ENCODE measurements around the gene PHLDA2. TPM values are rescaled to one million over a fixed set of nuclear protein-coding genes. Genes with fewer than 3 reads are reported as not detected.
"Not testable (repeated sequence)": the region's sequence is repeated elsewhere in the genome, so short reads cannot be mapped to it uniquely, and the experiment has no call there.

Gene PHLDA2
- total RNA-seq, 1 donor from 2014 or later = not detected

DNA sequence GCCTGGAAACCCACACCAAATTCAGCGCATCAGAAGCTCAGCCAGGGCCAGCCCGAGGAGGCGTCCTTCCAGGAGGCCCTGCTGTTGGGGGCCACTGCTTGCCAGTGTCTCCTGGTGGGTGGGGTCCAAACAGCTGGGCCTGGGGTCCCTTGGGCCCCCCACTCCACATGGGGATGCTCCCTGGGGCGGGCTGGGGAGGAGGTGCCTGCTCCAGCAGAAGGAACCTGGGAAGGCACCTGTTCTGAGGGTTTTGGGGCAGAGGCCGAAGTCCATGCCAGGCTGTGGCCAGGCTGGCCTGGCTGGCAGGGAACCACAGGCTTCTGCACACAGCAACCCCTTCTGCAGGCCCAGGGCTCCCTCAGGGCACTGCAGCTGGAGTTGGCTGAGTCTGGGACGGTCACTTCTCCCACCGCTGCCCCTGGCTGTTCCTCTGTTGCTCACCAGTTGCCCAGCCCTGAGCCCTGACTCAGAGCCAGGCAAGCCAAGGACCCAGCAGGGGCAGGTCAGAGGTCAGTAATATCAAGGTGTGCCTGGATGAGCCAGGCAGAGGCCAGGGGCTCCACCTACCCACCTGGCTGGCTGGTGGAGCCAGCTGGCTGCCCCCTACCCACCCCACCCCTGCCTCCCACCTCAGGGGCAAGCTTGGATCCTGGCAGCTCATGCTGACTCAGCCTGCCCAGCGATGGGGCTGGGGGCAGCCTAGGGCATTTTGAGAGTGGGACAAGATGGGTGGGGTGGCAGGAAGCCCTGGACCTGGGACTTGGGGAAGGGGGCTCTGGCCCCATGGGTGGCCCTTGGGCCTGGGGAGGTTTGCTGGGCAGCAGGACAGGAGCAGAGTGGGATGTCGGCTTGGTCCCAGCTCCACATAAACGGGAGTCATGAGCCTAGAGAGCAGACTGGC, 12.0 kb upstream of the PHLDA2 start:
- peaks cover 7 to 17% of the 10 kb centered on the region in 2 donors for H3K4me1 ChIP-seq
- H3K4me3 ChIP-seq = no peak overlapping the region
- H3K27me3 ChIP-seq = no peaks in the 10 kb centered on the region
- intact Hi-C loops (cut with DNase I) = no loop called here
- peaks cover 5 to 10% of the 10 kb centered on the region in 2 donors for H3K9me3 ChIP-seq
- H3K27ac ChIP-seq = peak overlapping the region; percentile 61 to 65
- peak in 1 of 2 donors; percentile 65 for DNase-seq (ENCODE audit: low spot score in 2 of 2)
- TF ChIP-seq, protein P1, sequence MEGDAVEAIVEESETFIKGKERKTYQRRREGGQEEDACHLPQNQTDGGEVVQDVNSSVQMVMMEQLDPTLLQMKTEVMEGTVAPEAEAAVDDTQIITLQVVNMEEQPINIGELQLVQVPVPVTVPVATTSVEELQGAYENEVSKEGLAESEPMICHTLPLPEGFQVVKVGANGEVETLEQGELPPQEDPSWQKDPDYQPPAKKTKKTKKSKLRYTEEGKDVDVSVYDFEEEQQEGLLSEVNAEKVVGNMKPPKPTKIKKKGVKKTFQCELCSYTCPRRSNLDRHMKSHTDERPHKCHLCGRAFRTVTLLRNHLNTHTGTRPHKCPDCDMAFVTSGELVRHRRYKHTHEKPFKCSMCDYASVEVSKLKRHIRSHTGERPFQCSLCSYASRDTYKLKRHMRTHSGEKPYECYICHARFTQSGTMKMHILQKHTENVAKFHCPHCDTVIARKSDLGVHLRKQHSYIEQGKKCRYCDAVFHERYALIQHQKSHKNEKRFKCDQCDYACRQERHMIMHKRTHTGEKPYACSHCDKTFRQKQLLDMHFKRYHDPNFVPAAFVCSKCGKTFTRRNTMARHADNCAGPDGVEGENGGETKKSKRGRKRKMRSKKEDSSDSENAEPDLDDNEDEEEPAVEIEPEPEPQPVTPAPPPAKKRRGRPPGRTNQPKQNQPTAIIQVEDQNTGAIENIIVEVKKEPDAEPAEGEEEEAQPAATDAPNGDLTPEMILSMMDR (IDR thresholded peaks at IDR 0.05) = no peak
- peaks cover 0 to 9% of the 10 kb centered on the region in 2 donors for H3K36me3 ChIP-seq

DNA sequence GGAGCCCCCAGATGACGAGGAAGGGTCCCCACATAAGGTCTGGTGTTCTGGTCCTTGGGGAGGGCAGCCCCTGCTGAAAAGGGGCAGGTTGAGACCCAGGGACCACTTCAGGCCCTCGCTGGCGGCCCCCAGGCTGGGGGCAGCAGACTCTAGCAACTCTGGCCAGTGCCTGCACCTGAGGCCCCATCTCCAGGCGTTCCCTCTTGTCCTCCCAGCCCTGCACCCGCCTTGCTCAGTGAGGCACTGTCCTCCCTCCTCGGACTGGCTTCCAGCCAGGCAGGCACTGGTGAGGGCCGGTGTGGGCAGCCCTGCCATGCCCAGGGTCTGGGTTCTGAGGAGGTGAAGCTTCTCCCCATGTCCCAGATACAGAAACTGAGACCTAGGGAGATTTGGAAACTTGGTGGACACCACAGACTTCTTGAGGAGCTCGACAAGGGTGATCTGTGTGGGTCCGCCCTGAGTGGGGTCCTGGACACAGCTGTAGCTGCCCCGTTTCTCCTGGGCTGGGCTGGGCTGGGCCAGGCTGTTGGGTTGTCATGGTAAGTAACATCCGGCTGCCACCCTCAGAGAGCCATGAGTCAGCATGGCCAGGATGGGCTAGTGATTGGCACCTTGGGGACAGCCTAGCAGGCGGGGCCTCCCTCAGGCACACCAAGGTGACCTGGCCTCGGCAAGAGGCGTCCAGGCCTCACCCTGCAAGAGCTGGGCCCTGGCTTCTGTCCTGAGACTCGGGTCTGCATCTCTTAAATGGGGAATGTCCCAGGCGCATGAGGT, 11.1 kb upstream of the PHLDA2 start:
- Histone ChIP-seq H3K27ac (peak overlapping the region; percentile 61 to 65), H3K27me3 (no peaks in the 10 kb centered on the region), H3K36me3 (peaks cover 0 to 9% of the 10 kb centered on the region in 2 donors), H3K9me3 (peaks cover 5 to 10% of the 10 kb centered on the region in 2 donors), H3K4me1 (peaks cover 7 to 10% of the 10 kb centered on the region in 2 donors), H3K4me3 (no peak overlapping the region)
- DNase-seq (ENCODE audit: low spot score in 2 of 2) = peak in 1 of 2 donors; percentile 60
- intact Hi-C loops (cut with DNase I) = no loop called here
- TF ChIP-seq, protein P1 (IDR thresholded peaks at IDR 0.05) = no peak

DNA sequence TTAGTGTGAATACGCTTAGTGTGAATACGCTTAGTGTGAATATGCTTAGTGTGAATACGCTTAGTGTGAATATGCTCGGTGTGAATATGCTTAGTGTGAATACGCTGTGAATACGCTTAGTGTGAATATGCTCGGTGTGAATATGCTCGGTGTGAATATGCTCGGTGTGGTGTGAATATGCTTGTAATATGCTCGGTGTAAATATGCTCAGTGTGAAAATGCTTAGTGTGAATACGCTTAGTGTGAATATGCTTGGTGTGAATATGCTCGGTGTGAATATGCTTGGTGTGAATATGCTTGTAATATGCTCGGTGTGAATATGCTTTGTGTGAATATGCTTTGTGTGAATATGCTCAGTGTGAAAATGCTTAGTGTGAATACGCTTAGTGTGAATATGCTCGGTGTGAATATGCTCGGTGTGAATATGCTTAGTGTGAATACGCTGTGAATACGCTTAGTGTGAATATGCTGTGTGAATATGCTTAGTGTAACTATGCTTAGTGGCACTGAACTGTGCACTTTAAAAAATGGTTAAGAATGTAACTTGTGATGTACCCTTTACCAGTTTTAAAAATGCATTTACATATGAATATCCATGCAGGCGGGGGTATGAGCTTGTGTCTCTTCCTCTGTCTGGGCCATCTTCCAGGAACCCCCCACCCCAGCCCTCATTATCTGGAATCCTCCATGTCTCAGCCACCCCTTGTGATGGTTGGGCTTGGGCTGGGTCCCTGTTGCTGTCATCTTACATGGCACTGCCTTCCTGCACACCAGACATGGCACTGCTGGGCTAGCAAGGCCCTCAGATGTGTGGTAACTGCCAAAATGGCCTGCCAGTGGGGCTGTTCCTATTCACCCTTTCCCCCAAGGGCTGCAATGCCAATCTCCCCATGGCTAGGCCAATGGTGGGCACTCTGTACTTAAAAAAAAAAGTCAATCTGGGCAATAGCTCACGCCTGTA, 9.5 kb upstream of the PHLDA2 start:
- H3K4me1 ChIP-seq; H3K9me3 ChIP-seq; intact Hi-C loops (cut with DNase I); H3K27ac ChIP-seq; H3K4me3 ChIP-seq; H3K27me3 ChIP-seq; H3K36me3 ChIP-seq: not testable (repeated sequence)
- peak in 1 of 2 donors; percentile 61 for DNase-seq (ENCODE audit: low spot score in 2 of 2)

DNA sequence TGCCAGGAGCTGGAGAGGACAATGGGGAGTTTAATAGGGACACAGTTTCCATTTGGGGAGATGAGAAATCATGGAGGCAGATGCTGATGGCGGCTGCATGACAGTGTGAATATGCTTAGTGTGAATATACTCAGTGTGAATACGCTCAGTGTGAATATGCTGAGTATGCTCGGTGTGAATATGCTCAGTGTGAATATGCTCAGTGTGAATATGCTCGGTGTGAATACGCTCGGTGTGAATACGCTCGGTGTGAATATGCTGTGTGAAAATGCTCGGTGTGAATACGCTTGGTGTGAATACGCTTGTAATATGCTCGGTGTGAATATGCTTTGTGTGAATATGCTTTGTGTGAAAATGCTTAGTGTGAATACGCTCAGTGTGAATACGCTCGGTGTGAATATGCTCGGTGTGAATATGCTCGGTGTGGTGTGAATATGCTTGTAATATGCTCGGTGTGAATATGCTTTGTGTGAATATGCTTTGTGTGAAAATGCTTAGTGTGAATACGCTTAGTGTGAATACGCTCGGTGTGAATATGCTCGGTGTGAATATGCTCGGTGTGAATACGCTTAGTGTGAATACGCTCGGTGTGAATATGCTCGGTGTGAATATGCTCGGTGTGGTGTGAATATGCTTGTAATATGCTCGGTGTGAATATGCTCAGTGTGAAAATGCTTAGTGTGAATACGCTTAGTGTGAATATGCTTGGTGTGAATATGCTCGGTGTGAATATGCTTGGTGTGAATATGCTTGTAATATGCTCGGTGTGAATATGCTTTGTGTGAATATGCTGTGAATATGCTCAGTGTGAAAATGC, 8.6 kb upstream of the PHLDA2 start:
- peaks cover 0 to 12% of the 10 kb centered on the region in 2 donors for H3K4me1 ChIP-seq
- peak in 1 of 2 donors; percentile 22 for DNase-seq (ENCODE audit: low spot score in 2 of 2)
- intact Hi-C loops (cut with DNase I); H3K4me3 ChIP-seq; H3K36me3 ChIP-seq; H3K27ac ChIP-seq; H3K9me3 ChIP-seq; H3K27me3 ChIP-seq: not testable (repeated sequence)

DNA sequence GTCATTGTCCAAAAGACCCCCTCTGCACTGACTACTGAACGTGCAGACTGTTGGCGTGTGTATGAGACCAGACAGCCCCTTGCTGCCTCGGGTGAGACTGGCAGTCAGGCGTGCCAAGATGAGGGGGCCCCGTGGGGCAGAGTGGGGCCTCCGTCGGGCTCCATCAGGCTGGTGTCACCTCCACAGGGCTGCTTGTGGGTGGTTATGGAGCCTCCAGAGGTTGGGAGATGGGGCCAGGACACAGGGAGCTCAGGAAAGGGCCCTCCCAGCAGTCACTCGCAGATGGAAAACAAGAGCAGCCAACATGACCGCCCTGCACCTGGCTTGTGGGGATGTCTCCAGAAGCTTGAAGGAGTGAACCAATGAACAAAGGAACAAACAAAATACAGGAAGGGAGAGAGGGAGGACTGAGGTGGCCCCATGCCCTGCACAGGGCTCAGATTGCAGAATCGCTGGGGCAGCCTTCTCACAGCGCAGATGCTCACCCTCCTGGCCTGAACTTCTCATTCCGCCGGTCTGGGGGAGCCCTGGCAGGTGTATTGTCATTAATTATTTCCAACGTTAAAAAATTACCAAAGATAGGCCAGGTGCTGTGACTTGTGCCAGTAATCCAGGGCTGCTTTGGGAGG, 5.5 kb upstream of the PHLDA2 start:
- TF ChIP-seq, protein P1 (IDR thresholded peaks at IDR 0.05) = no peak
- peaks cover 5 to 10% of the 10 kb centered on the region in 2 donors for H3K9me3 ChIP-seq
- peak in 1 of 2 donors; percentile 59 for DNase-seq (ENCODE audit: low spot score in 2 of 2)

More for the DNA sequence above, 5.5 kb upstream of the PHLDA2 start:
- Histone ChIP-seq H3K36me3 (no peaks in the 10 kb centered on the region), H3K4me1 (peaks cover 4 to 17% of the 10 kb centered on the region in 2 donors), H3K27me3 (no peaks in the 10 kb centered on the region), H3K27ac (no peak overlapping the region), H3K4me3 (no peak overlapping the region)
- intact Hi-C loops (cut with DNase I) = loop anchor here (5.0 kb wide), 1 partner anchor 228 kb away; no protein-coding TSS in a partner anchor
